ENCODE data around the gene DNASE1L3. TPM values are rescaled to one million over a fixed set of nuclear protein-coding genes. Genes with fewer than 3 reads are reported as not detected.
"Not testable (repeated sequence)": the region's sequence is repeated elsewhere in the genome, so short reads cannot be mapped to it uniquely, and the experiment has no call there.

The DNASE1L3 gene
- total RNA-seq, 5 donors from 2014 or later (not counting 1 experiment from before 2014, with no cell fraction given) = 0.30 to 0.73 (median 0.45) TPM; not detected in 1

- no peaks in the 10 kb centered on the region for H3K9me3 ChIP-seq
- Mint-ChIP-seq H3K9me3 (peaks cover 0 to 5% (median 2%) of the 10 kb centered on the region in 3 donors), H3K27ac (no peak overlapping the region), H3K27me3 (peaks cover 6 to 18% of the 10 kb centered on the region in 2 donors), H3K36me3 (no peaks in the 10 kb centered on the region), H3K4me1 (peaks cover 2 to 19% (median 8%) of the 10 kb centered on the region in 3 donors), H3K4me3 (no peak overlapping the region)
- 76% methylated on average over 2 of the region's 4 CpGs for whole genome bisulfite sequencing (ENCODE audit: insufficient coverage)
- no peak overlapping the region for H3K4me3 ChIP-seq (ENCODE audit: control insufficient read depth in 1 of 2, extremely low read depth in 1 of 2, low read length in 1 of 2)
- ChIA-PET CTCF (no interaction called here), POLR2A (no interaction called here)
- DNase-seq = no peak
- peaks cover 0 to 4% of the 10 kb centered on the region in 2 experiments for H3K4me1 ChIP-seq (ENCODE audit: control insufficient read depth in 1 of 2, extremely low read depth in 1 of 2, insufficient read depth in 2 of 2, low read length in 2 of 2)
- H3K27me3 ChIP-seq (replicated peaks in 1 of 2; ENCODE audit: control insufficient read depth in 2 of 2, extremely low read depth in 1 of 2, insufficient read depth in 2 of 2, low read length in 1 of 2) = peaks cover 0 to 26% of the 10 kb centered on the region in 2 experiments
- no peak for ATAC-seq (replicated peaks in 1 of 4)
- no peaks in the 10 kb centered on the region for H3K36me3 ChIP-seq (ENCODE audit: control insufficient read depth in 2 of 2, extremely low read depth in 1 of 2, insufficient read depth in 1 of 2, low read length in 1 of 2)
- H3K27ac ChIP-seq (ENCODE audit: low read length) = no peak overlapping the region
Measured at GRCh38 chr3:58204720-58205119, 6.1 kb downstream of the DNASE1L3 start.

GRCh38 chr3:58203541-58203940 lies 7.2 kb downstream of the DNASE1L3 start:
- DNase-seq = no peak
- Histone ChIP-seq H3K9me3 (no peaks in the 10 kb centered on the region), H3K36me3 (ENCODE audit: control insufficient read depth in 2 of 2, extremely low read depth in 1 of 2, insufficient read depth in 1 of 2, low read length in 1 of 2) (no peaks in the 10 kb centered on the region), H3K4me3 (ENCODE audit: control insufficient read depth in 1 of 2, extremely low read depth in 1 of 2, low read length in 1 of 2) (no peak overlapping the region), H3K4me1 (ENCODE audit: control insufficient read depth in 1 of 2, extremely low read depth in 1 of 2, insufficient read depth in 2 of 2, low read length in 2 of 2) (peaks cover 0 to 4% of the 10 kb centered on the region in 2 experiments), H3K27me3 (replicated peaks in 1 of 2; ENCODE audit: control insufficient read depth in 2 of 2, extremely low read depth in 1 of 2, insufficient read depth in 2 of 2, low read length in 1 of 2) (peaks cover 0 to 22% of the 10 kb centered on the region in 2 experiments), H3K27ac (ENCODE audit: low read length) (no peak overlapping the region)
- peaks cover 2 to 19% (median 8%) of the 10 kb centered on the region in 3 donors for H3K4me1 Mint-ChIP-seq
- H3K36me3 Mint-ChIP-seq = no peaks in the 10 kb centered on the region
- H3K9me3 Mint-ChIP-seq = peaks cover 0 to 5% (median 2%) of the 10 kb centered on the region in 3 donors
- ChIA-PET CTCF (interaction anchor here in 1 of 2 donors (1.2 kb wide), 1 partner anchor 15 kb away, joined by 3 read pairs; no protein-coding TSS in a partner anchor), POLR2A (no interaction called here)
- H3K4me3 Mint-ChIP-seq = no peak overlapping the region
- H3K27me3 Mint-ChIP-seq = peaks cover 5 to 18% of the 10 kb centered on the region in 2 donors
- no peak for ATAC-seq (replicated peaks in 1 of 4)
- H3K27ac Mint-ChIP-seq = no peak overlapping the region
- 94% methylated on average over 3 of the region's 4 CpGs for WGBS (ENCODE audit: insufficient coverage)

DNA sequence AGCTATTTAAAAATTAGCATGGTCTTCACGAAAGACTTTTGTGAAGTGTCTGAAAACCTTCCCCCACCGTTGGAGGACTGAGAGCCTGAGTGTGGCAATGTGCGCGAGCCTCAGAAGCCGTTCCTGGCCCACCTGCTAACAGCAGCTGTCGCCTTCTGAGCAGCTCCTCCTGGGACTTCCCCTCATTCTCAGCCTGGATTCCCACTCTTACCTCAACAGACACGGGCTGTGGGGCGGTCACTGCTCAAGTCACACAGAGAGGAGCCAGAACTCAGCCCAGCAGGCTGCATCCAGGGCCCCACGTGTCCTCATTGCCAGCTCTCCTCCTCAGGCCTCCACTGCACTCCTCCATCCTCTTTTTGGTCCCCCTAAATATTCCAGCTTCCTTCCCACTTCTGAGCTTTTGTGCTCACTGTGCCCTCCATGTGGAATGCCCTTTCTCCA lies 7.8 kb downstream of the DNASE1L3 start:
- no peak overlapping the region for H3K4me3 ChIP-seq (ENCODE audit: control insufficient read depth in 1 of 2, extremely low read depth in 1 of 2, low read length in 1 of 2)
- peaks cover 0 to 4% of the 10 kb centered on the region in 2 experiments for H3K4me1 ChIP-seq (ENCODE audit: control insufficient read depth in 1 of 2, extremely low read depth in 1 of 2, insufficient read depth in 2 of 2, low read length in 2 of 2)
- peaks cover 5 to 18% of the 10 kb centered on the region in 2 donors for H3K27me3 Mint-ChIP-seq
- peaks cover 0 to 5% (median 2%) of the 10 kb centered on the region in 3 donors for H3K9me3 Mint-ChIP-seq
- WGBS (ENCODE audit: insufficient coverage) = 36% methylated on average over 8 of the region's 9 CpGs
- no peak for ATAC-seq (replicated peaks in 1 of 4)
- H3K4me3 Mint-ChIP-seq = no peak overlapping the region
- no peaks in the 10 kb centered on the region for H3K9me3 ChIP-seq
- no peaks in the 10 kb centered on the region for H3K36me3 ChIP-seq (ENCODE audit: control insufficient read depth in 2 of 2, extremely low read depth in 1 of 2, insufficient read depth in 1 of 2, low read length in 1 of 2)
- ChIA-PET POLR2A (interaction anchor here in 1 of 2 donors (0.6 kb wide), 1 partner anchor 118 kb away, joined by 7 read pairs; no protein-coding TSS in a partner anchor), CTCF (interaction anchor here (0.6 to 1.2 kb wide), 3 partner anchors 15 to 205 kb away, joined by 3 read pairs; no protein-coding TSS in a partner anchor)
- peaks cover 0 to 22% of the 10 kb centered on the region in 2 experiments for H3K27me3 ChIP-seq (replicated peaks in 1 of 2; ENCODE audit: control insufficient read depth in 2 of 2, extremely low read depth in 1 of 2, insufficient read depth in 2 of 2, low read length in 1 of 2)
- H3K36me3 Mint-ChIP-seq = no peaks in the 10 kb centered on the region
- DNase-seq = peak in 1 of 35 experiments; percentile 12
- H3K27ac Mint-ChIP-seq = no peak overlapping the region
- H3K4me1 Mint-ChIP-seq = peaks cover 2 to 19% (median 8%) of the 10 kb centered on the region in 3 donors
- no peak overlapping the region for H3K27ac ChIP-seq (ENCODE audit: low read length)

- not testable (repeated sequence) for H3K27ac ChIP-seq (ENCODE audit: low read length); H3K4me3 Mint-ChIP-seq; ATAC-seq (replicated peaks in 1 of 4); H3K36me3 Mint-ChIP-seq; DNase-seq; H3K36me3 ChIP-seq (ENCODE audit: control insufficient read depth in 2 of 2, extremely low read depth in 1 of 2, insufficient read depth in 1 of 2, low read length in 1 of 2); H3K4me3 ChIP-seq (ENCODE audit: control insufficient read depth in 1 of 2, extremely low read depth in 1 of 2, low read length in 1 of 2); H3K4me1 ChIP-seq (ENCODE audit: control insufficient read depth in 1 of 2, extremely low read depth in 1 of 2, insufficient read depth in 2 of 2, low read length in 2 of 2); H3K9me3 ChIP-seq; H3K27ac Mint-ChIP-seq; H3K9me3 Mint-ChIP-seq
- peaks cover 0 to 17% of the 10 kb centered on the region in 2 experiments for H3K27me3 ChIP-seq (replicated peaks in 1 of 2; ENCODE audit: control insufficient read depth in 2 of 2, extremely low read depth in 1 of 2, insufficient read depth in 2 of 2, low read length in 1 of 2)
- H3K27me3 Mint-ChIP-seq = peaks cover 5 to 18% of the 10 kb centered on the region in 2 donors
- H3K4me1 Mint-ChIP-seq = peaks cover 2 to 13% (median 8%) of the 10 kb centered on the region in 3 donors
- ChIA-PET CTCF (interaction anchor here in 1 of 2 donors (0.6 to 1.1 kb wide), 4 partner anchors 20 to 24 kb away, joined by 3 to 4 read pairs (median 3); no protein-coding TSS in a partner anchor), POLR2A (interaction anchor here in 1 of 2 donors (0.6 kb wide), 1 partner anchor 348 kb away, joined by 3 read pairs; no protein-coding TSS in a partner anchor)
- no CpG with 5 or more reads among the region's 3 CpGs for WGBS (ENCODE audit: insufficient coverage)
Measured at GRCh38 chr3:58201451-58201850, 9.3 kb downstream of the DNASE1L3 start.

- ATAC-seq (replicated peaks in 1 of 4) (peak in 2 of 4 experiments; percentile 9 to 29), DNase-seq (no peak)
- Histone ChIP-seq H3K9me3 (no peaks in the 10 kb centered on the region), H3K27me3 (replicated peaks in 1 of 2; ENCODE audit: control insufficient read depth in 2 of 2, extremely low read depth in 1 of 2, insufficient read depth in 2 of 2, low read length in 1 of 2) (peaks cover 0 to 17% of the 10 kb centered on the region in 2 experiments), H3K27ac (ENCODE audit: low read length) (no peak overlapping the region), H3K36me3 (ENCODE audit: control insufficient read depth in 2 of 2, extremely low read depth in 1 of 2, insufficient read depth in 1 of 2, low read length in 1 of 2) (no peaks in the 10 kb centered on the region), H3K4me3 (ENCODE audit: control insufficient read depth in 1 of 2, extremely low read depth in 1 of 2, low read length in 1 of 2) (peak overlapping the region in 1 of 2 donors; percentile 7), H3K4me1 (ENCODE audit: control insufficient read depth in 1 of 2, extremely low read depth in 1 of 2, insufficient read depth in 2 of 2, low read length in 2 of 2) (peaks cover 0 to 4% of the 10 kb centered on the region in 2 experiments)
- Mint-ChIP-seq H3K9me3 (peaks cover 0 to 5% (median 2%) of the 10 kb centered on the region in 3 donors), H3K27ac (no peak overlapping the region), H3K4me3 (no peak overlapping the region), H3K27me3 (peaks cover 5 to 17% of the 10 kb centered on the region in 2 donors), H3K4me1 (peaks cover 2 to 12% (median 8%) of the 10 kb centered on the region in 3 donors), H3K36me3 (no peaks in the 10 kb centered on the region)
- 33% methylated on average over 2 of the region's 11 CpGs for WGBS (ENCODE audit: insufficient coverage)
- POLR2A ChIA-PET = no interaction called here
- CTCF ChIA-PET = interaction anchor here in 1 of 2 donors (0.6 to 1.2 kb wide), 3 partner anchors 13 to 47 kb away, joined by 3 to 5 read pairs (median 3); no protein-coding TSS in a partner anchor
Measured at GRCh38 chr3:58200846-58201355, 9.9 kb downstream of the DNASE1L3 start.

DNA sequence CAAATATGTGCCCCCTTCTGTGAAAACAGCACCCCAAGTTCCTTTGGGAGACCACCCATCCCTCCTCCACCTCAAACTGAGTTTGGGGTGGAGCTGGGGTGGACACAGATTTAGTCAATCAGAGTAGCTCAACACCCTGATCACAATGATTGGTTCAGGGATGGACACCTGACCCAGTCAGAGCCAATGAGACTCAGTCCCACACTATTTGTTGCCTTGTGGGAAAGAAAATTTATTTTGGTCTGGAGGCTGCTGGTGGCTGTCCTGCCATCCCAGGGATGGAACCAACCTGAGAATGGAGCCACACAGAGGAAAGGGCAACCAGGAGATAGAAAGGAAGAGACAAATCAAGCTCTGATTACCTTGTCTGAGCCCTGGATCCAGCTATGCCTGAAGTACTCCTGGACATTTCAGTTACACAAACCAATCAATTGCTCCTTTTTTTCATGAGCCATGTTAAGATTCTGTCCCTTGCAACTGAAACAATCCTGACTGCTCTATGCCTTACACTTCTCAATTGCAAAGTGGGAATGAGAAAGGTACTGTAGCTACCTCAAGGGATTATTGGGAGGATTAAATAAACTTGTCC lies 10.6 kb downstream of the DNASE1L3 start:
- no peak overlapping the region for H3K27ac Mint-ChIP-seq
- Histone ChIP-seq H3K36me3 (ENCODE audit: control insufficient read depth in 2 of 2, extremely low read depth in 1 of 2, insufficient read depth in 1 of 2, low read length in 1 of 2) (no peaks in the 10 kb centered on the region), H3K4me1 (ENCODE audit: control insufficient read depth in 1 of 2, extremely low read depth in 1 of 2, insufficient read depth in 2 of 2, low read length in 2 of 2) (peaks cover 0 to 4% of the 10 kb centered on the region in 2 experiments), H3K27me3 (replicated peaks in 1 of 2; ENCODE audit: control insufficient read depth in 2 of 2, extremely low read depth in 1 of 2, insufficient read depth in 2 of 2, low read length in 1 of 2) (peaks cover 0 to 17% of the 10 kb centered on the region in 2 experiments), H3K9me3 (no peaks in the 10 kb centered on the region), H3K27ac (ENCODE audit: low read length) (no peak overlapping the region), H3K4me3 (ENCODE audit: control insufficient read depth in 1 of 2, extremely low read depth in 1 of 2, low read length in 1 of 2) (no peak overlapping the region)
- peaks cover 5 to 16% of the 10 kb centered on the region in 2 donors for H3K27me3 Mint-ChIP-seq
- H3K9me3 Mint-ChIP-seq = peaks cover 0 to 5% (median 2%) of the 10 kb centered on the region in 3 donors
- peaks cover 2 to 12% (median 8%) of the 10 kb centered on the region in 3 donors for H3K4me1 Mint-ChIP-seq
- ATAC-seq (replicated peaks in 1 of 4) (no peak), DNase-seq (no peak)
- H3K36me3 Mint-ChIP-seq = no peaks in the 10 kb centered on the region
- POLR2A ChIA-PET = no interaction called here
- CTCF ChIA-PET = interaction anchor here in 1 of 2 donors (0.6 to 1.2 kb wide), 2 partner anchors 12 to 46 kb away, joined by 3 to 5 read pairs; no protein-coding TSS in a partner anchor
- H3K4me3 Mint-ChIP-seq = no peak overlapping the region

Measured in T-cell (primary cell).